Skin epidermis (tissue), 12 donors: ENCODE data around the gene GJB5.
"Not testable (repeated sequence)": the region's sequence is repeated elsewhere in the genome, so short reads cannot be mapped to it uniquely, and the experiment has no call there.

Experiments
- H3K27ac ChIP-seq, 21 experiments: fragments of 200-600 bp; sonication (generic) in 11 of 21; one replicate each; pipeline ENCODE4 v1.5.0; 2020; ENCODE audit warnings: mild to moderate bottlenecking in 3 of 21, inconsistent platforms in 2 of 21, moderate library complexity in 2 of 21
- H3K4me3 ChIP-seq, 7 experiments: fragments of 200-600 bp; sonication (generic) in 2 of 7; one replicate each; pipeline ENCODE4 v1.5.0; 2020; ENCODE audit warnings: inconsistent platforms in 2 of 7, mild to moderate bottlenecking in 2 of 7, moderate library complexity in 1 of 7

GJB5 gene

GRCh38 chr1:34754964-34755637 lies at the start of gene GJB5:
TSS of gene GJB5 (plus strand) at chr1:34755047. CDS start at chr1:34757331, 2,284 bp downstream.
- H3K27ac ChIP-seq, result peak within 1 kb of the TSS; percentile 49 to 93 (median 83)
- H3K4me3 ChIP-seq, result peak within 1 kb of the TSS; percentile 0 to 37 (median 27)

- Histone ChIP-seq H3K4me3 (no peak overlapping the region), H3K27ac (no peak overlapping the region)
These were observed 49.8 kb upstream of the GJB5 start for GRCh38 chr1:34705077-34705476.

GRCh38 chr1:34708106-34708505 lies 46.7 kb upstream of the GJB5 start:
- no peak overlapping the region for H3K27ac ChIP-seq

GRCh38 chr1:34709547-34709946 lies 45.3 kb upstream of the GJB5 start:
- Histone ChIP-seq H3K4me3 (no peak overlapping the region), H3K27ac (no peak overlapping the region)

More at GRCh38 chr1:34708106-34708505, 46.7 kb upstream of the GJB5 start:
- no peak overlapping the region for H3K4me3 ChIP-seq

- H3K4me3 ChIP-seq, result no peak overlapping the region
- no peak overlapping the region for H3K27ac ChIP-seq
These were observed 44.0 kb upstream of the GJB5 start for GRCh38 chr1:34710812-34711211.

- Histone ChIP-seq H3K27ac (no peak overlapping the region), H3K4me3 (no peak overlapping the region)
These were observed 43.4 kb upstream of the GJB5 start for GRCh38 chr1:34711485-34711884.

GRCh38 chr1:34712007-34712688 lies 42.7 kb upstream of the GJB5 start:
- H3K27ac ChIP-seq, result no peak overlapping the region
- no peak overlapping the region for H3K4me3 ChIP-seq

GRCh38 chr1:34713443-34713842 lies 41.4 kb upstream of the GJB5 start:
- Histone ChIP-seq H3K27ac (no peak overlapping the region), H3K4me3 (no peak overlapping the region)

GRCh38 chr1:34714386-34714785 lies 40.5 kb upstream of the GJB5 start:
- Histone ChIP-seq H3K27ac (no peak overlapping the region), H3K4me3 (no peak overlapping the region)

- no peak overlapping the region for H3K4me3 ChIP-seq
- H3K27ac ChIP-seq, result no peak overlapping the region
These were observed 39.7 kb upstream of the GJB5 start for GRCh38 chr1:34715139-34715538.

- no peak overlapping the region for H3K4me3 ChIP-seq
- no peak overlapping the region for H3K27ac ChIP-seq
These were observed 33.6 kb upstream of the GJB5 start for GRCh38 chr1:34721241-34721640.

- H3K4me3 ChIP-seq, result no peak overlapping the region
- H3K27ac ChIP-seq, result no peak overlapping the region
These were observed 33.0 kb upstream of the GJB5 start for GRCh38 chr1:34721646-34722355.

GRCh38 chr1:34726861-34727260 lies 28.0 kb upstream of the GJB5 start:
- Histone ChIP-seq H3K27ac (no peak overlapping the region), H3K4me3 (no peak overlapping the region)

GRCh38 chr1:34730485-34730884 lies 24.4 kb upstream of the GJB5 start:
- no peak overlapping the region for H3K4me3 ChIP-seq
- no peak overlapping the region for H3K27ac ChIP-seq

GRCh38 chr1:34732831-34733230 lies 22.0 kb upstream of the GJB5 start:
- H3K4me3 ChIP-seq, H3K27ac ChIP-seq: not testable (repeated sequence)

- no peak overlapping the region for H3K27ac ChIP-seq
- no peak overlapping the region for H3K4me3 ChIP-seq
These were observed 18.2 kb upstream of the GJB5 start for GRCh38 chr1:34736692-34737091.

- not testable (repeated sequence) for H3K27ac ChIP-seq, H3K4me3 ChIP-seq
These were observed 17.6 kb upstream of the GJB5 start for GRCh38 chr1:34737236-34737635.

- Histone ChIP-seq H3K27ac (no peak overlapping the region), H3K4me3 (no peak overlapping the region)
These were observed 15.2 kb upstream of the GJB5 start for GRCh38 chr1:34739613-34740012.

- no peak overlapping the region for H3K4me3 ChIP-seq
- H3K27ac ChIP-seq, result no peak overlapping the region
These were observed 14.5 kb upstream of the GJB5 start for GRCh38 chr1:34740161-34740868.

GRCh38 chr1:34742667-34743270 lies 12.1 kb upstream of the GJB5 start:
- no peak overlapping the region for H3K27ac ChIP-seq
- H3K4me3 ChIP-seq, result no peak overlapping the region
